SHP77 treated with DMSO at 0.1 percent for 48 hours (cell line): ENCODE results near the gene SNTB2.
A peak's percentile ranks its signal among the peaks of the same experiment; 100 is the strongest.
"Not testable (repeated sequence)": the region's sequence is repeated elsewhere in the genome, so short reads cannot be mapped to it uniquely, and the experiment has no call there.

ENCODE experiments used
- DNase-seq: peaks from one replicate; lab custom pipeline; 2025; lab: John Stamatoyannopoulos, UW

Gene SNTB2

DNA sequence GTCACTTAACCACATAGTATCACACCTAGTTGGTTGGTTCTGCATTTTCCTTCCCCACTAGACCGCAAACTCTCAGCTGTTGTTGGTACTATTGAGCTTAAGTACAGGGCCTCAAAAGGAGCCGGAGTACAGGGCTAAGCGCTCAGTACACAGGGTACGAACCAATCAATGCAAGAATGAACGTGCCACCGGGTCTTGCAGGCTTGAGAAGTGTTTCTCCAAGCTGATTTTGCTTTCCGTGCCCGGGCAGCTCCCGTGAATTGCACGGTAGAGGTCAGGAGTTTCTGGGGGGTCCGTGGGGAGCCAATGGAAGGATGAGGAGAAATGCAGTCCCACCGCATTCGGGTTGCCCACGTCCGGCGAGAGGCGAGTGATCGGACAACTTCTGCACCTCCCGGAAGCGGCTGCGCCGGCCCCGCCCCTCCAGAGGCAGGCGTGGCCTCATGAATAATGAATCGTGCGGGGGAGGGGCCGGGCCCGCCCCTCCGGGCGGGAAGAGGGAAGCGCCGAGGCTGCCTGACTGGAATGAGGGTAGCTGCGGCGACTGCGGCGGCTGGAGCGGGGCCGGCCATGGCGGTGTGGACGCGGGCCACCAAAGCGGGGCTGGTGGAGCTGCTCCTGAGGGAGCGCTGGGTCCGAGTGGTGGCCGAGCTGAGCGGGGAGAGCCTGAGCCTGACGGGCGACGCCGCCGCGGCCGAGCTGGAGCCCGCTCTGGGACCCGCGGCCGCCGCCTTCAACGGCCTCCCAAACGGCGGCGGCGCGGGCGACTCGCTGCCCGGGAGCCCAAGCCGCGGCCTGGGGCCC lies at the start of gene SNTB2:
SNTB2 (plus strand) TSS at position 523 of the 804 bp plus-strand sequence; CDS start at position 526, 3 bp downstream.
- DNase-seq = peak; percentile 71

- DNase-seq = no peak
These were observed 48.4 kb upstream of the SNTB2 start for GRCh38 chr16:69138608-69139007.

- not testable (repeated sequence) for DNase-seq
These were observed 47.5 kb upstream of the SNTB2 start for GRCh38 chr16:69139464-69139863.

DNA sequence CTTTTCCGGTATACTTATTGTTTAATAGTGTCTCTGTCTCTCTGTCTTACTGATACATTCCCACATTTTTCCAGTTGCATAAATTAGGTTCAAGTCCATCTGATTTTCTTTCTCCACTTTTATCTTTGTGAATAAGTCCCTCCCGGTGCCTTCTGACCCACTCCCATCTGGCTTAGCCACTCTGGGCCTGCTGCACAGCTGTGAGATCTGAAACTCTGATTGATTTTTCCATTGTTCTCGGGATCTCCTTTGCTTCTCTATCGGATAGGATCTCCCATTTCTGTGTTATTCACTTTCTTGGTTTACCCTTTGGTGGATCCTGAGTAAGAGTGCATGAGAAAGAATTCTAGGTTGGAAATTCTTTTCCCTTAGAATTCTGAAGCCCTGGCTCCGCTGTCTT lies 46.0 kb upstream of the SNTB2 start:
- no peak for DNase-seq

GRCh38 chr16:69141936-69142335 lies 45.0 kb upstream of the SNTB2 start:
- no peak for DNase-seq

- DNase-seq = no peak
These were observed 43.8 kb upstream of the SNTB2 start for GRCh38 chr16:69143116-69143515.

GRCh38 chr16:69145658-69146057 lies 41.3 kb upstream of the SNTB2 start:
- DNase-seq = no peak

DNA sequence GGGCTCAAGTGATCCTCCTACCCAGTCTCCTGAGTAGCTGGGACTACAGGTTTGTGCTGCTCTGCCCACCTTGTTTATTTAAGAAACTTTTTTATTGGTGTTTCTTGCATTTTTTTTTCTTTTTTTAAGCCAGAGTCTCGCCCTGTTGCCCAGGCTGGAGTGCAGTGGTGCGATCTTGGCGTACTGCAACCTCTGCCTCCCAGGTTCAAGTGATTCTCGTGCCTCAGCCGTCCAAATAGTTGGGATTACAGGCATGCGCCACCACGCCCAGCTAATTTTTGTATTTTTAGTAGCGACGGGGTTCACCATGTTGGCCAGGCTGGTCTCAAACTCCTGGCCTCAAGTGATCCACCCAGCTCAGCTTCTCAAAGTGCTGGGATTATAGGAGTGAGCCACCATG lies 37.3 kb upstream of the SNTB2 start:
- DNase-seq = not testable (repeated sequence)

DNA sequence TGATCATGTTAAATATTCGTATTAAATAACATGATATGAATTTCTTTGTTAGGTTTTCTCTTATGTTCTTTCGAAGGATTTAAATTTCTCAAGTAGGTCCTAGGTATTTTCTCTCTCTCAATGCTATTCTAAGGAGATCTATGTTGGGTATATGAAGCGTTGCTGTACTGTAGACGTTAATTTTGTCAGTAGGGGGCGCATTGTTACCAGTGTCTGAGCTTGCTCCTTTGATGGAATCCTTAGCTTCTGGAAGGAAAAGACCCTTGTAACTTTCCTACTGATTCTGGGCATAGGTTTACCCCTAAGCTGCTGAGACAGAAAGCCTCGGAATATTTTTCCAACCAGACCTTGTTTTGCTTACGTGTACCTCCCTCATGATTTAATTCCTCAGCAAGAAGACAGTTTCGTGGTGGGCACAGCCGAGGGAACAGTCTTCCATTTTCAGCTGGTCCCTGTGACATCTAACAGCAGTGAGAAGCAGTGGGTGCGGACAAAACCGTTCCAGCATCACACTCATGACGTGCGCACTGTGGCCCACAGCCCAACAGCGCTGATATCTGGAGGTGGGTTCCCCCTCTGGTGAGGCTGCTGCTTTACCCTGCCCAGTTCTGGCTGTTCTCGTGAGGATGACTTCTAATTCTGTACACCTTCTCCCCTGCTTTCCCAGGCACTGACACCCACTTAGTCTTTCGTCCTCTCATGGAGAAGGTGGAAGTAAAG lies 36.7 kb upstream of the SNTB2 start:
- peak; percentile 23 for DNase-seq

GRCh38 chr16:69157196-69157595 lies 29.8 kb upstream of the SNTB2 start:
- DNase-seq = no peak

DNA sequence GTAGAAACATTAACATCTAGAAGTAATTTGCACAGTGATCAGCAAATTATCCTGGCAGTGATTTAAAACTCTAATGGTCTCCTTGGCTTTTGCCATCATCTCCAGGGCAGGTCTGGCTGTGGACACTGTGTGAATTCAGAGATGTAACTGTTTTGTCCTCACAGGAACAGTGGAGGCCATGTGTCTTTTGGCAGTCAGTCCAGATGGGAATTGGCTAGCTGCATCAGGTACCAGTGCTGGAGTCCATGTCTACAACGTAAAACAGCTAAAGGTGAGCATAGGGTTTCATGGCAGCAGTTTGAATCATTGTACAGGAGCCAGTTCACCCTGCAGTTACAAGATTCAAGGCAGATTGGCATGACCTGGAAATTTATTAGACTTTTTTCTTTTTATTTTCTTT lies 26.8 kb upstream of the SNTB2 start:
- DNase-seq = no peak

- no peak for DNase-seq
These were observed 21.4 kb upstream of the SNTB2 start for GRCh38 chr16:69165584-69165983.

- DNase-seq = no peak
These were observed 20.6 kb upstream of the SNTB2 start for GRCh38 chr16:69166221-69166833.

DNA sequence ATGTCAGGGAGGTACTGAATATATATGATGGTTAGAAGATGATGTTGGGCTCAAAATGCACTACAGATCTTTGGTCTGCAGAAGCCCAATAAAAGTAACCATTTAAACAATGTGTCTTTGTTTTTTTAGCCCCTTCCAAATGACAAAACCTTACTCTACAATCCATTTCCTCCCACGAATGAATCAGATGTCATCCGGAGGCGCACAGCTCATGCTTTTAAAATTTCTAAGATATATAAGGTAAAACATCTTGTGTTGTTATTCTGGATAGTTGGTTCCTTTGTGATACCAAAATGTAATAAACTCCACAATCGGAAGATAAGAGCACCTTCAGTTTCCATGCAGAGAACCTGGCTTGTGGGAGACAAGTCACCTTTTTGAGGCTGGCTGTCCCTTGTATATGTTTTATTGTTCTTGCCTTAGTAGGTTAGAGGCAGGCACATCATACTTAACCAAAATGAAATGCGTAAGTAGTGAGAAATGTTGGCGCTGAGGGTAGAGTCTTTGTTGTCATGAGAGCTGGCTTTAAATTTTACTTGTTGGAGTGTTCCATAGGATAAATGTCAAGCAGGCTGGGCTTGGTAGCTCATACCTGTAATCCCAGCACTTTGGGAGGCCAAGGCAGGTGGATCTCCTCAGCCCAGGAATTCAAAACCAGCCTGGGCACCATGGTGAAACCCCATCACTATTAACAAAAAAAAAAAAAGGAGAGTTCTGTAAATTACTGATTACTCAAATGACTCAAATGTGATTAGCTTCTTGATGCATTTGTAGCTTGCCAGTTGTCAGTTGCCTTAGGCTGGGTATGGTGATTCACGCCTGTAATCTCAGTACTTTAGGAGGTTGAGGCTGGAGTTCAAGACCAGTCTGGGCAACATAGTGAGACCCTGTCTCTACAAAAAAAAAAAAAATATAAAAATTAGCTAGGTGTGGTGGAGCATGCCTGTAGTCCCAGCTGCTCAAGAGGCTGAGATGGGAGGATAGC lies 19.7 kb upstream of the SNTB2 start:
- DNase-seq = no peak

DNA sequence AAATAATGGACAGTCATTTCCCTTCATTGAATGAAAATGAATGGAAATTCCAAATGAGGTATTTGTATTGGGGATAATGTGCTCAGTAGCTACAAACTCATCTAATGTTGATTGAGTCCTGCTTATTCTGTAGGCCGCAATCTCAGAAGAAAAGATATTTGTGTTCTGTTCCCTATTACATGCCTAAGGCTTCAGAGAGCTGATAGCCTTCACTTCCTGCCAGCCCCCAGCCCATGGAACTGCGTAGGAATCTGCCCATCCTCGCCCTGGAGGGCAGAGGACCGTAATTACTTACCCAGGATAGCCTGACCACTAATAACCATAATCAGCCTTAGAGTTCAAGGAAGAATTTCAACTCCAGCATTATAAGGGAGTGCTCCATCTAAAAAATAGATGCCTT lies 17.9 kb upstream of the SNTB2 start:
- no peak for DNase-seq

DNA sequence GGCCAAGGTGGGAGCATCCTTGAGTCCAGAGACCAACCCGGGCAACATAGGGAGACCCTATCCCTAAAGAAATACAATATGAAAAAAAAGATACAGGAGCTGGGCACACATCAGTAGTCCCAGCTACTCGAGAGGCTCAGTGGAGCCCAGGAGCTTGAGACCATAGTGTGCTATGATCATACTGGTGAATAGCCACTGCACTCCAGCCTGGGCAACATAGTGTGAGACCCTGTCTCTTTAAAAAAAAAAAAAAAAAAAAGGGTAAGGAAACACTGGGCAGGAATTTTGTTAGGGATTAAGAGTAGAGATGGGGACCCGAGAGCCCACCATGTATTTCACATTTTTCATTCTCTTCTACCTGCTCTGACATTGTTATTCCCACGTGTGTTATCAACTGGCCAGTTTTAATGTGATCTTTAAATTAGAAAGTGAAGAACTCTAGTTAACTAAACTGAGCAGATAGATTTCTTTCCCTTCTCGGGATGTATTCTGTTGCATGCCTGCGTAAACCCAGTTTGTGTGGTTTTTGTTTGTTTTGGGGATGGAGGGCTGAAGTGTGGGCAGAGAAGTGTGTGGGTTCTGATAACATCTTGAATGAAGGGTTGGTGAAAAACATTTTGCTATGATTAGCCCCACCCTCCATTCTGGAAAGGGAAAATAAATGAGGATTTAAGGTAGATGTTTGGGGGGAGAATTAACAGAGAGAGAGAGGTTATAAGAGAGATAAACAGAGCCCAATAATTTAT lies 17.2 kb upstream of the SNTB2 start:
- no peak for DNase-seq

- DNase-seq = no peak
These were observed 15.5 kb upstream of the SNTB2 start for GRCh38 chr16:69171325-69172084.

GRCh38 chr16:69176033-69176800 lies 10.7 kb upstream of the SNTB2 start:
- DNase-seq = no peak

- DNase-seq = peak; percentile 15
These were observed 7.5 kb upstream of the SNTB2 start for GRCh38 chr16:69179328-69180010.
